Esophagus muscularis mucosa (tissue), 3 donors: ENCODE data around the gene WNT8B.

ENCODE experiments used
- CTCF ChIP-seq, 3 experiments: fragments of 200-600 bp in 2 of 3; fragments of 450-650 bp in 1 of 3; sonication (generic) in 2 of 3; IDR thresholded peaks; one replicate each; pipeline ENCODE4 v1.5.1; 2017 to 2019; ENCODE audit warnings: antibody characterized with exemption in 3 of 3, mild to moderate bottlenecking in 2 of 3, moderate library complexity in 1 of 3
- POLR2A ChIP-seq: fragments of 450-650 bp; IDR thresholded peaks from one replicate; pipeline ENCODE4 v1.6.1; 2017; ENCODE audit warnings: antibody characterized with exemption, moderate library complexity, mild to moderate bottlenecking, low read depth

DNA sequence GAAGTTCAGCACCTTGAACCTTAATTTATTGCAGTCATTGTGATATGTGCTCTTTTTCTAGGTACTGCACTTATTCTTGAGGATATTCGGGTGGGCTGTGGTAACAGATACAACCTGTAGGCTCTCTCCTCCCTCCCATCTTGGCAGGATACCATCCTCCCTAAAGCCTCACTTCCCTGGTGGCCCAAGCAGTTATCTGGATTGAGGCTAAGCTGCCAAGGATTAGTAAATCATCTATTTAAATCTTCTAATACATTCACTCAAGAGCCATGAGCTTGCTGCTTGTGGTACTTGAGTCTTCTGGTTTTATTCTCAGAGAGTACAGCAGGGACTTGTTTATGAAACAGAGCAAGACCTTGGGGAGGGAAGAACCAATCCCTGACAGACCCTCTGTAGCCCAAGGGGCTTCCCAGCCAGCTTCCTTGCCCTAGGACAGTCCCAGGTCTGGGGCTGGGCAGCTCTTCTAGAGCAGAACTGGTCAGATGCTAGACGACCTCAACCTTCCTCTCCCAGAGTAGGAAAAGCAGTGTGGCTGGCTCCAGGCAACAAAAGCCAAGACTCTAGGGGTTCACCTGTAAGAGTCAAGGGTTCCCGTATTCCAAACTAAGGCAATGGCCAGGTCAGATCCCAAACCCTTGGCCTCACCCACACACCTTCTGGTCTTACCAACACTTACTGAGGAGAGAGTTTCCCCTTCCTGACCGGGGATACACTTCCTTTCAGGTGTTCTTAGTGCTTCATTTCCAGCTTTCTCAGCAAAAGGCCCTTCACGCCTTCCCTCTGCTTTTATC lies 21.3 kb downstream of the WNT8B start:
- TF ChIP-seq CTCF (IDR thresholded peaks at IDR 0.05) (no peak), POLR2A (no peak)
